Measurements from ENCODE around the gene RNF220.

GRCh38 chr1:44454704-44455103 is 49.6 kb downstream of the RNF220 start:
- TF ChIP-seq CTCF (IDR thresholded peaks at IDR 0.05; ENCODE audit: low read length) (no peak), EZH2 (IDR thresholded peaks at IDR 0.05; ENCODE audit: borderline replicate concordance, low read length) (no peak)
